Panc1 (cell line): Measurements from ENCODE around the gene DDX20. TPM values are rescaled to one million over a fixed set of nuclear protein-coding genes. Genes with fewer than 3 reads are reported as not detected.

Experiments
- ATAC-seq: fragments of 200-7000 bp; cut with Tn5 transposase; 2 replicates; pipeline ENCODE4 v1.9.1; 2020; ENCODE audit warnings: mild to moderate bottlenecking, moderate library complexity
- BruUV-seq: library from RNA; stranded (reverse); fragments of 400-500 nt; replicated peaks from 2 replicates; lab custom pipeline; 2021; lab: Mats Ljungman, UMichigan
- CTCF ChIA-PET: fragments of 300-600 bp; sonication (Branson Sonifier 250); formaldehyde crosslinking; loops from one replicate; lab custom pipeline; 2022; ENCODE audit warnings: antibody characterized with exemption; lab: Charles Lee
- POLR2A ChIA-PET: fragments of 300-600 bp; sonication (Branson Sonifier 250); formaldehyde crosslinking; loops from one replicate; lab custom pipeline; 2022; ENCODE audit warnings: antibody characterized with exemption; lab: Charles Lee
- DNase-seq: peaks from one replicate; pipeline ENCODE4 v3.0.0-alpha.2; 2010; ENCODE audit warnings: low read depth, low spot score
- H3K27ac ChIP-seq: 2 replicates; pipeline ENCODE4 v1.5.1; 2011; ENCODE audit warnings: mild to moderate bottlenecking, low read length, inconsistent platforms
- H3K27me3 ChIP-seq: fragments of 200-500 bp; sonication (Bioruptor generic); 2 replicates; pipeline ENCODE4 v1.6.0; 2014; ENCODE audit warnings: low read length, inconsistent platforms; ENCODE audit not compliant: control insufficient read depth, insufficient read depth
- H3K36me3 ChIP-seq: fragments of 200-500 bp; sonication (Bioruptor generic); 2 replicates; pipeline ENCODE4 v1.5.1; 2014; ENCODE audit warnings: inconsistent platforms, mild to moderate bottlenecking, low read length, moderate library complexity; ENCODE audit not compliant: control insufficient read depth, insufficient read depth
- H3K4me1 ChIP-seq: 2 replicates; pipeline ENCODE4 v1.5.1; 2011; ENCODE audit warnings: inconsistent platforms, mild to moderate bottlenecking, low read length, moderate library complexity; ENCODE audit not compliant: control insufficient read depth, insufficient read depth
- H3K4me3 ChIP-seq, 2 experiments: 2 replicates each; pipeline ENCODE4 v1.5.1; 2011 to 2012; ENCODE audit warnings: low read depth in 2 of 2, low read length in 2 of 2, mild to moderate bottlenecking in 2 of 2, inconsistent platforms in 1 of 2, moderate library complexity in 1 of 2
- H3K9me3 ChIP-seq: fragments of 200-500 bp; sonication (Bioruptor generic); 2 replicates; pipeline ENCODE4 v1.5.1; 2014; ENCODE audit warnings: low read depth, mild to moderate bottlenecking, inconsistent platforms, low read length, moderate library complexity; ENCODE audit not compliant: control insufficient read depth, insufficient read depth
- CTCF ChIP-seq: fragments of 450-650 bp; IDR thresholded peaks from 2 replicates; pipeline ENCODE4 v1.5.1; 2017; ENCODE audit warnings: mild to moderate bottlenecking
- POLR2AphosphoS5 ChIP-seq: IDR thresholded peaks from 2 replicates; pipeline ENCODE4 v1.6.1; 2012; ENCODE audit warnings: mild to moderate bottlenecking, low read depth, low read length, moderate library complexity
- REST ChIP-seq, 2 experiments: IDR thresholded peaks; 2 replicates each; pipeline ENCODE4 v1.6.1; 2011 to 2012; ENCODE audit warnings: low read depth in 2 of 2, control low read depth in 1 of 2, low read length in 1 of 2, mild to moderate bottlenecking in 1 of 2, moderate library complexity in 1 of 2; ENCODE audit not compliant: insufficient read depth in 1 of 2
- SIN3A ChIP-seq: IDR thresholded peaks from 2 replicates; pipeline ENCODE4 v1.6.1; 2012; ENCODE audit warnings: low read depth, mild to moderate bottlenecking, low read length, moderate library complexity, borderline replicate concordance; ENCODE audit not compliant: insufficient read depth
- TCF7L2 ChIP-seq: IDR thresholded peaks from 2 replicates; pipeline ENCODE4 v1.6.1; 2011; ENCODE audit warnings: mild to moderate bottlenecking, low read depth, low read length, inconsistent platforms
- in situ Hi-C: cut with HindIII; loops from 2 replicates; pipeline ENCODE4 v1.10.0; 2016; ENCODE audit warnings: low sequenced_read_pairs, low pct_unique_long_range_greater_than_20kb
- intact Hi-C: fragments of 100-400 bp; cut with micrococcal nuclease; formaldehyde crosslinking; loops from one replicate; pipeline ENCODE4 v1.10.0; 2022; ENCODE audit not compliant: unreplicated experiment
- total RNA-seq: library from RNA; stranded (reverse); gene quantifications from one replicate; pipeline ENCODE4 v1.2.1, GENCODE V29; 2021; ENCODE audit not compliant: unreplicated experiment

DDX20 gene
- total RNA-seq, 1 experiment from 2014 or later = 9.1 TPM

GRCh38 chr1:111750856-111751255 lies 4.8 kb upstream of the DDX20 start:
- Histone ChIP-seq H3K27me3 (no peaks in the 10 kb centered on the region), H3K4me1 (peaks cover 3% of the 10 kb centered on the region; the same call in 1 of the 2 replicates), H3K9me3 (no peaks in the 10 kb centered on the region), H3K36me3 (no peaks in the 10 kb centered on the region; the same call in 1 of the 2 replicates), H3K4me3 (no peak overlapping the region), H3K27ac (no peak overlapping the region)
- POLR2A ChIA-PET = no interaction called here
- in situ Hi-C loops = no loop called here
- no TSS peak for BruUV-seq
- no peak for ATAC-seq
- no peak for DNase-seq
- CTCF ChIA-PET = no interaction called here
- intact Hi-C loops = loop anchor here (10.0 kb wide), 1 partner anchor 246 kb away; the partner anchor contains the start of genes ADORA3 and TMIGD3
- no peak for TF ChIP-seq CTCF
- TF ChIP-seq TCF7L2 = no peak
- TF ChIP-seq REST (IDR thresholded peaks at IDR 0.05; ENCODE audit: insufficient read depth in 1 of 2, low read depth in 2 of 2, low read length in 1 of 2) = no peak
- no peak for TF ChIP-seq POLR2AphosphoS5
- TF ChIP-seq SIN3A = no peak

GRCh38 chr1:111751906-111752575 lies 3.7 kb upstream of the DDX20 start:
- no peak for DNase-seq
- ChIA-PET CTCF (no interaction called here), POLR2A (no interaction called here)
- no peak overlapping the region for H3K4me3 ChIP-seq
- peaks cover 3% of the 10 kb centered on the region; the same call in 1 of the 2 replicates for H3K4me1 ChIP-seq
- intact Hi-C loops = loop anchor here (10.0 kb wide), 1 partner anchor 247 kb away; the partner anchor contains the start of genes ADORA3 and TMIGD3
- H3K36me3 ChIP-seq = peaks cover 4% of the 10 kb centered on the region; the same call in 1 of the 2 replicates
- H3K27ac ChIP-seq = no peak overlapping the region
- in situ Hi-C loops = no loop called here
- no peak for ATAC-seq
- no peaks in the 10 kb centered on the region for H3K9me3 ChIP-seq
- BruUV-seq = no TSS peak
- TF ChIP-seq CTCF = no peak
- TF ChIP-seq SIN3A = no peak
- TF ChIP-seq TCF7L2 = no peak
- TF ChIP-seq POLR2AphosphoS5 = no peak
- TF ChIP-seq REST (IDR thresholded peaks at IDR 0.05; ENCODE audit: insufficient read depth in 1 of 2, low read depth in 2 of 2, low read length in 1 of 2) = no peak
- H3K27me3 ChIP-seq = no peaks in the 10 kb centered on the region
